ENCODE data around the gene CSHL1.
"Not testable (repeated sequence)": the region's sequence is repeated elsewhere in the genome, so short reads cannot be mapped to it uniquely, and the experiment has no call there.

Gene CSHL1

GRCh38 chr17:63917646-63918045 lies 6.6 kb upstream of the CSHL1 start:
- DNase-seq, result no peak

- DNase-seq, result not testable (repeated sequence)
These were observed 6.1 kb upstream of the CSHL1 start for GRCh38 chr17:63917206-63917605.

- no peak for DNase-seq
These were observed 5.6 kb upstream of the CSHL1 start for GRCh38 chr17:63916566-63917185.

- not testable (repeated sequence) for DNase-seq
These were observed 4.7 kb upstream of the CSHL1 start for GRCh38 chr17:63915753-63916152.

- no peak for DNase-seq
These were observed 3.4 kb upstream of the CSHL1 start for GRCh38 chr17:63914471-63914870.

GRCh38 chr17:63911657-63912100 lies 621 bp upstream of the CSHL1 start:
- DNase-seq, result peak; percentile 61

GRCh38 chr17:63910096-63910495 lies 962 bp downstream of the CSHL1 start:
- DNase-seq, result no peak

GRCh38 chr17:63909586-63909985 lies 1.5 kb downstream of the CSHL1 start:
- DNase-seq, result not testable (repeated sequence)

GRCh38 chr17:63907161-63907778 lies 3.8 kb downstream of the CSHL1 start:
- DNase-seq, result not testable (repeated sequence)

- DNase-seq, result not testable (repeated sequence)
These were observed 6.3 kb downstream of the CSHL1 start for GRCh38 chr17:63904796-63905195.

GRCh38 chr17:63903787-63904201 lies 7.3 kb downstream of the CSHL1 start:
- not testable (repeated sequence) for DNase-seq

- not testable (repeated sequence) for DNase-seq
These were observed 9.1 kb downstream of the CSHL1 start for GRCh38 chr17:63901971-63902370.

- DNase-seq, result not testable (repeated sequence)
These were observed 11.9 kb downstream of the CSHL1 start for GRCh38 chr17:63898899-63899798.

GRCh38 chr17:63896524-63897354 lies 14.3 kb downstream of the CSHL1 start, which contains the start of gene CSH1:
CSH1 (minus strand) TSS chr17:63896574; CDS start chr17:63896511, 63 bp downstream.
- not testable (repeated sequence) for DNase-seq

GRCh38 chr17:63894821-63895220 lies 16.2 kb downstream of the CSHL1 start:
- not testable (repeated sequence) for DNase-seq

- not testable (repeated sequence) for DNase-seq
These were observed 17.0 kb downstream of the CSHL1 start for GRCh38 chr17:63894021-63894420.

GRCh38 chr17:63892316-63893037 lies 18.6 kb downstream of the CSHL1 start:
- DNase-seq, result not testable (repeated sequence)

- DNase-seq, result not testable (repeated sequence)
These were observed 21.8 kb downstream of the CSHL1 start for GRCh38 chr17:63889026-63889848.

GRCh38 chr17:63885119-63885518 lies 25.9 kb downstream of the CSHL1 start:
- not testable (repeated sequence) for DNase-seq

- not testable (repeated sequence) for DNase-seq
These were observed 28.4 kb downstream of the CSHL1 start for GRCh38 chr17:63882626-63883126.
